GM12801 (cell line): ENCODE measurements around the gene ISYNA1.

Source experiments
- TF ChIP-seq, protein P1 (sequence below): IDR thresholded peaks from one replicate; pipeline ENCODE4 v1.5.1; 2011; ENCODE audit warnings: control low read depth; ENCODE audit not compliant: insufficient read length; ENCODE audit errors: extremely low read depth

Gene ISYNA1

DNA sequence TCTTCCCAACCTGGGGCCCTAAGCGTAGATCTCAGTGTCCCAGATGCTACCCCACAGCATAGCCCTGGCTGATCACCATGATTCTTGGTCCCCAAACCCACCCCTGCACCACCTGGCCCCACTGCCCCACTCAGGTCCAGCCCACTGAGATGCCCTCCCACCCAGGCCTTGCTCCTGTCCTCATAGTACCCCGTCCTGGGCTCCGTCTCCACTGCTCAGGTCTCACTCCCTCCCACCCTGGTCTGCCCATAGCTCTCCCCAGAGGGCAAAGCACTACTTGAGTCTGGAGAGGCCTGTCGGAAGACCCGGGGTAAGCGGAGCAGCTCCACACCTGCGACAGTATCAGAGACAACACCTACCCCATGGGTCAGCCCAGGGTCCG lies 35.8 kb upstream of the ISYNA1 start:
- TF ChIP-seq, protein P1, sequence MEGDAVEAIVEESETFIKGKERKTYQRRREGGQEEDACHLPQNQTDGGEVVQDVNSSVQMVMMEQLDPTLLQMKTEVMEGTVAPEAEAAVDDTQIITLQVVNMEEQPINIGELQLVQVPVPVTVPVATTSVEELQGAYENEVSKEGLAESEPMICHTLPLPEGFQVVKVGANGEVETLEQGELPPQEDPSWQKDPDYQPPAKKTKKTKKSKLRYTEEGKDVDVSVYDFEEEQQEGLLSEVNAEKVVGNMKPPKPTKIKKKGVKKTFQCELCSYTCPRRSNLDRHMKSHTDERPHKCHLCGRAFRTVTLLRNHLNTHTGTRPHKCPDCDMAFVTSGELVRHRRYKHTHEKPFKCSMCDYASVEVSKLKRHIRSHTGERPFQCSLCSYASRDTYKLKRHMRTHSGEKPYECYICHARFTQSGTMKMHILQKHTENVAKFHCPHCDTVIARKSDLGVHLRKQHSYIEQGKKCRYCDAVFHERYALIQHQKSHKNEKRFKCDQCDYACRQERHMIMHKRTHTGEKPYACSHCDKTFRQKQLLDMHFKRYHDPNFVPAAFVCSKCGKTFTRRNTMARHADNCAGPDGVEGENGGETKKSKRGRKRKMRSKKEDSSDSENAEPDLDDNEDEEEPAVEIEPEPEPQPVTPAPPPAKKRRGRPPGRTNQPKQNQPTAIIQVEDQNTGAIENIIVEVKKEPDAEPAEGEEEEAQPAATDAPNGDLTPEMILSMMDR, result no peak

DNA sequence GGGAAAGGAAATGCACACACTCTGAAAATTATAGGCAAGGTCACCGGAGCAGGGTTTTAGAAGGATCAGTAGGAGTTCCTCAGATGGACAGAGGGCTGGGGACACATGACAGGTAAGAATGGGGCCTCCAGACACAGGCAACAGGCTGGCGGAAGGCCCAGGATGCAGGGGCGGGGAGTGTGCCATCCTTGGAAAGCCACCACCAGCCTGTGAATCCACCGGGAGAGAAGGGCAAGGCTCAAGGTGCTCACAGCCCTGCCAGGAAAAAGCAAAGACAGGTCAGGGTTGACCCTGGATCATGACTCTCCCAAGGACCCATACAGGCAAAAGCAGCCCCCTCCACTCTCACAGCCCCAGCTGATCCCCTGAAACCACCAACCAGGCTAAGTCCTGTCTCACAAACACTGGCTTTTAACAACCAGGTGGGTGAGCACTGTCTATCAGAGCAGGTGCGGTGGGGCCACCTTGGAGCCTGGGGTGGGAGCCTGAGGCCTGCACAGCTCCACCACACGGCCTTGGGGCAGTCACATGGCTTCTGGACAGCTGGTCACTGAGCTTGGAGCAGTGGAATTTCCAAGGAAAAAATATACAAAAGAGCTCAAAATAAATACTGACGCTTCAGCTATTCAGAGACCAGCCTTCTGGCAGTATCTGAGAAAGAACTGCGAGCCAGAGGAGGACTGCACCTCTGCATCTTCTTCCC lies 35.2 kb upstream of the ISYNA1 start:
- TF ChIP-seq, protein P1, result no peak

DNA sequence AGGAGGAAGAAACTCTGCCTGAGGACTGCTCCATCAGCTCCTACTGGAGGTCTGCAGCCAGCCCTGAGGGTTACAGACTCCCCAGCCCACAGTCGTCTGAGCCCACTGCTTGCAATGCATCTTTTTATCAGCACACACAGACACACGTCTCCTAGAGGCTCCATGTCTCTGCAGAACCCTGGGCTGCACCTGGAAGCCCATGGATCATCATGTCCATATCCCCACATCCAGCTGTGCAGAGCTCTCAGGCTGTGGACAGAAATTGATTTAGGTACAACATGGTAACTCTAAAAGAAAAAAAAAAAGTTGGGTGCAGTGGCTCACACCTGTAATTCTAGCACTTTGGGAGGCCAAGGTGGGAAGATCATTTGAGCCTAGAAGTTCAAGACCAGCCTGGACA lies 32.9 kb upstream of the ISYNA1 start:
- TF ChIP-seq, protein P1, result no peak

DNA sequence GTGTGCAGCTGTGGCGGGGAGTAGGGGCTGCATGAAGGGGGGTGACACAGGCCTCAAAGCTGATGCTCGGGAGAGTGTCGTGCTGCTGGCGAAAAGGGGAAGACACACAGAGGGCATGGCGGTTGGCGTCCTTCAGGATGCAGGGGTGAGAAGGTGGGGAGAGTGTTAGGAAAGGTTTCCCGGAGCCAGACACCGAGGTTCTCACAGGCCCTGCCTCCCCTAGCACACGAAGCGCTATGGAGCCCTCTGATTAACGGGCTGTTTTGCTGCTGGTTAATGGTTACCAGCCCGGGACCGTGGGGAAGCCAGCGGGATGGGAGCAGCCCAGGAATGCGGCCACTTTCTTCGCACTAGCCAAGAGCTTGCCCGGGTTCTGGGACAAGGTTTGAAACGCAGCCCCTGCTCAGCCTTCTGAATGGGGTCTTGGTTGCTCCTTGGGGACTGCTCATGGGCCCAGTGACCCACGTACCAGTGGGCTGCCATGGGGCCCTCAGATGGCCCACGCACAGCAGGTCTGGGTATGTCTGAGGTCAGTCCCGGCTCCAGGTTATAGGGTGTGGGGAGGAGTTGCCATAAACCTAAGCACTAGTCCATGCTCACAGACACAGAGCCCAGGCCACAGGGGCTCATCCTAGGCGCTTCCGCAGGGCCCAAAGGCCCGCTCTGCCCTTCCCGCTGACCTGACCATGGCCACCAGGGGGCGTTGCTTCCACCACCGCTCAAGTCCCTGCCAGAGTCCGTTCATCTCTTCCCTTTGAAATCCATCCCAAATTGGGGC lies 31.3 kb upstream of the ISYNA1 start:
- TF ChIP-seq, protein P1, result no peak

DNA sequence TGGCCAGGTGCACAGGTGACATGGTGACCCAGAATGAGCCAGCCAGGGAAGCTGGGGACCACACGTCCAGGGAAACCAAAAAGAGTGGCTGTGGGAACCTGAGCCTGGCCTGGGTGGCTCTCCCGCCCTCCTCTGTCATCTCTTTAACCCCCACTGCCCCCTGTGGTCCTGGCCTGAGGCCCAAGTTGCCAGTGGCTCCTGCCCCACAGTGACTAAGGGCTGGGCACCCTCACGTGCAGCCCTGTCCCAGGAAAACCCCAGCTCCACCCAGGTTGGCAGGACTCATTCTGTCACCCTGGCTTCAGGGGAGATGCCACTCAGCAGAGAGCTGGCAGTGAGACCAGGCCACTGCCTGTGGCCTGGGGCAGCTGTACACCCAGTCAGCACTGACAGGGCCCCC lies 30.6 kb upstream of the ISYNA1 start:
- TF ChIP-seq, protein P1, result no peak

DNA sequence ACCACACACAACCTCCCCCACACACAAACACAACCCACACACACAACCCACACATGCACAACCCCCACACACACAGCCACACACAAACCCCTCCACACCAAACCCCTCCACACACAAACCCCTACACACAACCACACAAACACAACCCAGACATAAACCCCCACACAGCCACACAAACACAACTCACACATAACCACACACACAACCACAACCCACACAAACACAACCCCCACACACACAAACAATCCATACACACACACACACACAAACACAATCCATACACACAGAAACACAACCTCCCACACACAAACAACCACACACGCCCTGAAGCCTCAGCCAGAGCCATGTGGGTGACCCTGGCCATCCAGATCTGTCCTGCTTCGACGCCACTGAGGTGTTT lies 30.0 kb upstream of the ISYNA1 start:
- TF ChIP-seq, protein P1, result no peak

DNA sequence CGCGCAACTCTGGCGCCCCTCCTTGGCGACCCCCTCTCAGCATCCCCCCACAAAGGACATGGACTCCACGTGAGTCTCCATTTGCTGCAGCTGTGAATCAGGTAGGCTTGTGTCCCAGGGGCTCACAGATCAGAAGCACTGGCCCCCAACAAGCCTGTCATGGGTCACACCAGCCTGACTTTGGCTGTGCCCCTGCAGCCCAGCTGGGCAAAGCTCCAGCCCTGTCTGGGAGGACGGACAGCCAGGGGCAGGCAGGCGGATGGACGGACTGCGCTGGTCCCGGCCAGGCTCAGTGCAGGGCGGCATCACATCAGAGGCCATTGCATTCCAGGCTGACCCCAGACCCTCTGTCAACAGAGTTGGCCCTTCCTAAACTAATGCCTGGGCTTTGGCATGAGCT lies 28.4 kb upstream of the ISYNA1 start:
- TF ChIP-seq, protein P1, result no peak
